ENCODE measurements around the gene MAML1.

MAML1 gene

DNA sequence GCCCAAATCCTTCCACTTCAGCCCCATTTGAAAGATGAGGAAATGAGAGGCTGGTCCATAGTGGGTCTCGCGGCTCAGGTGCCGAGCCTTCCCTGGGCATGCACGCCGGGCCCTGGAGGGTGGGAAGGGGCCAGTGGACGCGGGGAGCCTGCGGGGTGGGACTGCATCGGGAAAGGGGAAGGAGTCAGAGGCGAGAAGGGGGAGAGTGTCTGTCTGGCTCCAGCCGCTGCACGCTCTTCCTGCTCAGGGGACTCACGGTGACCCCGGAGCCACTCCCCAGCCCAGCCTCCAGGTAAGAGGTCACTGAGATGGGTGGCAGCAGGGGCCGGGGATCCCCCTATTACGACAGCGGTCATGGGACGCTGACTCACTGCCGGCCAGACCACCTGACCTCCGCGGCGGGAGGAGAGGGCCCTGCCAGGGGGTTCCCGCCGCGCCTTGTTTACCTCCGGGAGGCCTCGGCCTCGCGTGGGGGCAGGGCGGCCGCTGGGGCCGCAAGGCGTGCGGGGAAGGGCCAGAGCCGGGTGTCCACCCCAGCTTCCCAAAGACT lies 86.2 kb downstream of the MAML1 start:
- no peak overlapping the region for H3K4me3 ChIP-seq (ENCODE audit: low read length)
- peak; percentile 94 for DNase-seq (ENCODE audit: low read depth)
- no peak for TF ChIP-seq CTCF (IDR thresholded peaks at IDR 0.05; ENCODE audit: insufficient read depth, low read depth, low read length, missing control alignments)

DNA sequence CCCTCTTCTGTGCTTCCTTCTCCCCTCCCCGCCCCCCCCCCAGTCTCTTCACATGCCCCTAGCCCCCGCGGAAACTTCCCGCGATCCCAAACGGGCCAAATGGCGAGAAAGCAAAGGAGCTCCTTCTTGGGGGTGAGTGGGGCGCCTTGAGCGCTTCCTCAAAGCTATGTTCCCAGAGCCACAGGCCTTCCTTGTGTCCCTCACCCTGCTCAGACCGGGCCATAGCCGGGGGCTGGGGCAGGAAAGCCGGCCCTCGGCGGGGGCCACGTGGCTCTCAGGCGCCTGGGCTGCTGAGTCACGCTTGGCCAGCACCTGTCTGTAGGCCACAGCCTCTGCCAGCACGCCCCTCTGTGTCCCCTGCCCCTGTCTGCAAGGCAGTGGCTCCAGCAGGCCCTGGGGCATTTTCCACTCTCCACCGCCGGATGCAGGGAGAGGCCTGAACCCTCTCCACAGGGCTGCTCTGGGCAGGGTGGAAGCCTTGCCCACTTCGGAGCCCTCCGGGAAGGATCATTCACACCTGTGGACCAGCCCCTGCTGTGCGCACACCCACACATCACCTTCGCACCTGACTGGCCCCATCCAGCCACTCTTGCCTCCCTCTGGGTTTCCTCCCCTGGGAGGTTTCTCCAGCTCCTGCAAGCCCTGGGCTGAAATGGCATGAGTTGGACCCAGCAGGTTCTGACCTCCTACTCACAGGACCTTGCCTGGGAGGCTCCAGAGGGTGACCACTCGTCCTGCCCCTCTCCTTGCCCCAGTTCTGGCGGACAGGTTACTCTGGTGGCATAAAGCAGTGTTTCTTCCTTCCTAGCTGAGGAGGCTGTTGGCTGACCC lies 86.9 kb downstream of the MAML1 start:
- H3K4me3 ChIP-seq (ENCODE audit: low read length), result no peak overlapping the region
- peak; percentile 59 for DNase-seq (ENCODE audit: low read depth)
- no peak for TF ChIP-seq CTCF (IDR thresholded peaks at IDR 0.05; ENCODE audit: insufficient read depth, low read depth, low read length, missing control alignments)

DNA sequence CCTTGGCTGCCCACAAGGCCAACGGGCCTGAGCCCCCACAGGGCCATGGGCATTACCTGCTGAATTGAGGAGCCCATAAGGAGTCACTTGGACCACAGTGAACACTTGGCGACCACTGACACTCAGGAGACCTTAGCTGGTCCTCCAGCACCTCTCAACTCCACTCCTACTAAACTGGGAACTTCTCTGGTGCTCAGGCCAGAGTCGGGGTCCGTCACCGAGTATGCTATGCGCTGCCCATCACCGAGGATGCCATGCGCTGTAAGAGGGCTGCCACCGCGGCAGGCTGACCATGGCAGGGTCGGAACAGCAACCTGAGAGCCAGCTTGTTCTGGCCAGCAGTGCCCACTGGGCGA lies 87.5 kb downstream of the MAML1 start:
- no peak for TF ChIP-seq CTCF (IDR thresholded peaks at IDR 0.05; ENCODE audit: insufficient read depth, low read depth, low read length, missing control alignments)
- no peak for DNase-seq (ENCODE audit: low read depth)
- peak overlapping the region; percentile 73 for H3K4me3 ChIP-seq (ENCODE audit: low read length)

DNA sequence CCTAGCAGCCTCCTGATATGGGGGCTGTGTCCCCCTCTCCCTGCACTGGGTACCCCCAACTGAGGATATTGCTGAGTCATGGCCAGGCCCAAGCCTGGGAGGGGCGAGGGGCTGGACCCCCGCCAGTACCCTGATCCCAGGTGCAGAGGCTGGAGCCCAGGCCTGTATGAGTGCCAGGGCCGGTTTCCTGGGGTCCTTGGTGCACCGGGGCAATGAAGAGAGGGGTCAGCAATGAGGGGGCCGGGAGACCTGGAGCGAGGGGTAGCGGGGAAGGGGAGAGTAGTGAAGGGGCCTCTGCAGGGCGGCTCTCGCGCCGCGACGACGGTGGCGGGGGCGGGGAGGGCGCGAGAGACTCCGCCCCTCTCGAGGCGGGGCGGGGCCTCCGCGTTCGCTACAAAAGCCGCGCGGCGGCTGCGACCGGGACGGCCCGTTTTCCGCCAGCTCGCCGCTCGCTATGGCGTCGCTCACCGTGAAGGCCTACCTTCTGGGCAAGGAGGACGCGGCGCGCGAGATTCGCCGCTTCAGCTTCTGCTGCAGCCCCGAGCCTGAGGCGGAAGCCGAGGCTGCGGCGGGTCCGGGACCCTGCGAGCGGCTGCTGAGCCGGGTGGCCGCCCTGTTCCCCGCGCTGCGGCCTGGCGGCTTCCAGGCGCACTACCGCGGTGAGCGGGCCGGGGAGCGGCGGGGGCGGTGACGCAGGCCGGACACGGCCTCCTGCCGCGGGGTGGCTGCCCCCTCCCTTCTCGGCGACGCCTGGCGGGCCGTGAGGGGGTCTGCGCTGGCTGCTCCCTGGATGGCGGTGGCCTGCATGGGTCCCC lies 88.1 kb downstream of the MAML1 start, which contains the start of gene SQSTM1:
Gene SQSTM1, plus strand, starts transcription at position 423 of the 815 bp plus-strand sequence. Its CDS starts 32 bp downstream, at position 455.
- TF ChIP-seq CTCF (IDR thresholded peaks at IDR 0.05; ENCODE audit: insufficient read depth, low read depth, low read length, missing control alignments), result no peak
- peak; percentile 81 for DNase-seq (ENCODE audit: low read depth)
- peak within 1 kb of the TSS; percentile 73 for H3K4me3 ChIP-seq (ENCODE audit: low read length)

- peak overlapping the region; percentile 73 for H3K4me3 ChIP-seq (ENCODE audit: low read length)
- TF ChIP-seq CTCF (IDR thresholded peaks at IDR 0.05; ENCODE audit: insufficient read depth, low read depth, low read length, missing control alignments), result no peak
Measured at GRCh38 chr5:179821298-179822058, 88.9 kb downstream of the MAML1 start.

DNA sequence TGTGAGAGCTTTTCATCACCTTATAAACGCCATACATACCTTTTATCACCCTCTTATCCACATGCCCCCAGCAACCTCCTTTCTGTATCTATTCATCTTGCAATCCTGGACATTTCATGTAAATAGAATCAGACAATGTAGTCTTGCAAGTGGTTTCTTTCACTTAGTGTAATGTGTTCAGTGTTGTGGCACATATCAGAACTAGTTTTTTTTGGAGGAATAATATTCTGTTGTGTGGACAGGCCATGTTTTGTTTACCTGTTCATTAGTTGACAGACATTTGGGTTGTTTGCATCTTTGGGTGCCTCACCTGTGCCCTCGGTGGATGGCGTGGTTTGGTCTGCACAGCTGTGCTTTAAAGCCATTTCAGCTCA lies 89.4 kb downstream of the MAML1 start:
- no peak for TF ChIP-seq CTCF (IDR thresholded peaks at IDR 0.05; ENCODE audit: insufficient read depth, low read depth, low read length, missing control alignments)
- peak overlapping the region; percentile 73 for H3K4me3 ChIP-seq (ENCODE audit: low read length)
- DNase-seq (ENCODE audit: low read depth), result no peak

More at GRCh38 chr5:179821298-179822058, 88.9 kb downstream of the MAML1 start:
- DNase-seq (ENCODE audit: low read depth), result peak; percentile 95
